ENCODE measurements around the gene APOBEC4. TPM values are rescaled to one million over a fixed set of nuclear protein-coding genes. Genes with fewer than 3 reads are reported as not detected.

Gene APOBEC4, protein sequence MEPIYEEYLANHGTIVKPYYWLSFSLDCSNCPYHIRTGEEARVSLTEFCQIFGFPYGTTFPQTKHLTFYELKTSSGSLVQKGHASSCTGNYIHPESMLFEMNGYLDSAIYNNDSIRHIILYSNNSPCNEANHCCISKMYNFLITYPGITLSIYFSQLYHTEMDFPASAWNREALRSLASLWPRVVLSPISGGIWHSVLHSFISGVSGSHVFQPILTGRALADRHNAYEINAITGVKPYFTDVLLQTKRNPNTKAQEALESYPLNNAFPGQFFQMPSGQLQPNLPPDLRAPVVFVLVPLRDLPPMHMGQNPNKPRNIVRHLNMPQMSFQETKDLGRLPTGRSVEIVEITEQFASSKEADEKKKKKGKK
- total RNA-seq (ENCODE audit: unreplicated experiment): not detected
- long read RNA-seq: 0 reads

DNA sequence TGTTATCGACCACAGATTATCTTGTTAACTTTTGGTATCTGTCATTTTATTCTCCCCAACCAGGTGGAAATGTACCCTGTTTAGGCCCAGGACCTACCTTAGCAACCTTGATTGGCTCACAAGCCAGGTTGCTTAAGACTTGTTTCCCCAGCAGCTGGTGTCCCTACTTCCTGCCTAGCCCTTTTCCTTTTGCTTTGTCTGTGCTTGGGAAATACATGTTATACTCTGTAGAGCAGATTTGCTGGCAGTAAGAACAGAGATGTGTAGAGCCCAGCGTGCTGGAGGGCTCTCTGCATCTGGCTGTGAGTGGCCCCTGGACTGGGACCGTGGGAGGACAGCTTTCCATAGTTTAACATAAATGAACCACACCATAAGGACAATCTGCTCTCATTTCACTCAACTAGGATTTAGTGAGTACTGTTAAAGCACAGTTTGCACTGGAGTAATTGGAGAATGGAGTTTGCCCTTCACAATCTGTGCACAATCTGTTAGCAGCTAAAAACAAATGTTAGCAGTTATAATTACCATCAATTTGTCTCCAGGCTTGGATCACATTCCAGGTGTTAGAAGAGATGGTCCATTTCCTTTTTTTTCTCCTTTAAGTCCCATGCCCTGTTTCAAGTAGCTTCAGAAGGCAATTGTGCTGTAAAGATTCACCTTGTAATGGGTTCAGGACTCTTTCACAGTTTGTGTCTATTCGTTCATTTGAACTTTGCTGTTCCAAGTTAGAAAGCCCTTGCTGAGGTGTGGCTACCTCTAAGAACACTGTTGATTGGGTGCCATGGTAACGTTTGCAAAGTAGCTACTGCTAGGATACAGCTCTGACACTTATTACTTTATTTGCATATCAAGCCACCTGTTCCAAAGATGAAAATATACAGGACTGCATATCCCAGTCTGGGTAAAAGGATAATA, at the start of gene APOBEC4:
TSS of gene APOBEC4 (minus strand) at position 770 of the 915 bp plus-strand sequence. CDS start 4,535 bp downstream, outside the sequence.
- Mint-ChIP-seq H3K36me3 (ENCODE audit: unreplicated experiment) (no peaks in the 10 kb centered on the region), H3K4me3 (ENCODE audit: unreplicated experiment) (peak within 1 kb of the TSS; percentile 14), H3K4me1 (ENCODE audit: low read depth, unreplicated experiment) (peaks cover 23% of the 10 kb centered on the region), H3K27ac (ENCODE audit: unreplicated experiment) (peak within 1 kb of the TSS; percentile 57), H3K9me3 (ENCODE audit: unreplicated experiment) (no peaks in the 10 kb centered on the region), H3K27me3 (ENCODE audit: unreplicated experiment) (peaks cover 2% of the 10 kb centered on the region)
- no peak for DNase-seq
- TF ChIP-seq, protein P1, sequence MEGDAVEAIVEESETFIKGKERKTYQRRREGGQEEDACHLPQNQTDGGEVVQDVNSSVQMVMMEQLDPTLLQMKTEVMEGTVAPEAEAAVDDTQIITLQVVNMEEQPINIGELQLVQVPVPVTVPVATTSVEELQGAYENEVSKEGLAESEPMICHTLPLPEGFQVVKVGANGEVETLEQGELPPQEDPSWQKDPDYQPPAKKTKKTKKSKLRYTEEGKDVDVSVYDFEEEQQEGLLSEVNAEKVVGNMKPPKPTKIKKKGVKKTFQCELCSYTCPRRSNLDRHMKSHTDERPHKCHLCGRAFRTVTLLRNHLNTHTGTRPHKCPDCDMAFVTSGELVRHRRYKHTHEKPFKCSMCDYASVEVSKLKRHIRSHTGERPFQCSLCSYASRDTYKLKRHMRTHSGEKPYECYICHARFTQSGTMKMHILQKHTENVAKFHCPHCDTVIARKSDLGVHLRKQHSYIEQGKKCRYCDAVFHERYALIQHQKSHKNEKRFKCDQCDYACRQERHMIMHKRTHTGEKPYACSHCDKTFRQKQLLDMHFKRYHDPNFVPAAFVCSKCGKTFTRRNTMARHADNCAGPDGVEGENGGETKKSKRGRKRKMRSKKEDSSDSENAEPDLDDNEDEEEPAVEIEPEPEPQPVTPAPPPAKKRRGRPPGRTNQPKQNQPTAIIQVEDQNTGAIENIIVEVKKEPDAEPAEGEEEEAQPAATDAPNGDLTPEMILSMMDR (IDR thresholded peaks at IDR 0.05; ENCODE audit: partially characterized antibody, unreplicated experiment): no peak

DNA sequence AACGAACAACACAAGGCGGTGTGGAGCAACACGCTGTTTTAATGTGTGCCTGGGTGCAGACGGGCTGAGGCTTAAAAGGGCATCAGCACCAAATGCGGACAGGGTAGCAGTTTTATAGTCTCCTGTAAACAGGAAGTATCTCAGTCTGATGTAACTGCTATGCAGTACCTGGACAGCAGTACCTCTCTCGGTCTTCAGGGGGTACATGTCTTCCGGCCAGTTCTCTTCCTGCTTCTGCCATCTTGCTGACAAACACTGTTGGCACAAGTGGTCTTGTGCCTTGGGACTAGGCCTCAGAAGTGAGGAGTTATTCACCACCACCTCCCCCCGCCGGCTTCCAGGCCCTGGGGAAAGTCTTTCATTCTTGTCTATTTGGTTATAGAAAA, 49.7 kb upstream of the APOBEC4 start:
- Mint-ChIP-seq H3K27me3 (ENCODE audit: unreplicated experiment) (peaks cover 2% of the 10 kb centered on the region), H3K36me3 (ENCODE audit: unreplicated experiment) (no peaks in the 10 kb centered on the region), H3K9me3 (ENCODE audit: unreplicated experiment) (peaks cover 2% of the 10 kb centered on the region), H3K27ac (ENCODE audit: unreplicated experiment) (no peak overlapping the region), H3K4me1 (ENCODE audit: low read depth, unreplicated experiment) (no peaks in the 10 kb centered on the region), H3K4me3 (ENCODE audit: unreplicated experiment) (no peak overlapping the region)
- no peak for DNase-seq
- TF ChIP-seq, protein P1 (IDR thresholded peaks at IDR 0.05; ENCODE audit: partially characterized antibody, unreplicated experiment): no peak

DNA sequence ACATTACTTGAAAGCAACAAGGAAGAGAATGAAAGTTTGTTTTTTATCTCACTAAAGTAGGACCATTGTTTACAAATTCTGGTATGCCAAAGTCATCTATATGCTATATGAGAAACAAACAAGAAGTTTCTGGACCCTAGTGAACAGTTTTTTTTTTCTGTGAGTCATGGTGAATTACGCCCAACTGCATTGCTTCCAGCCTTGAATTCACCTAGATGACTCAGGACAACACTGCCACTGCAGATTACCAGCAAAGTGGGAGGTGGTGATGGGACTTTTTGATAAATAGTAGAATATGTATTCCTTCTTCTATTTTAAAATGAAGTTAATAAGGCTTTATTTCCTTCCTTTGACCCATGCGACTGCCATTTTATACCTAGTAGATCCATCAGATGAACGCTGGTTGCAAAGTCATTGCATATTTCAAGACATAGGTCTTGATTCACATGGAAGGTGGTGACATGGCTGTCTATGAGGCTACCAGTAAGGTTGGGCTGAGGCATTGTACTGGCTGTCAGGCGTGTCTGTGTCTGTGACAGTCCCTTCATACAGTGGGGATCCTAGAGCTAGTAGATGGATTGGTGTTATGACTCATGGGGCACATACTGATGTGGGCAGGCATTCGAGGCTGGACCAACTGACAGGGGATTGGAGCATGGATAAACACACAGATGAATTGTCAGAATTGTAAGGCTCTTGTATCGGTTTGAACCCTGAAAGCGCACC, 49.1 kb upstream of the APOBEC4 start:
- Mint-ChIP-seq H3K27ac (ENCODE audit: unreplicated experiment) (no peak overlapping the region), H3K36me3 (ENCODE audit: unreplicated experiment) (no peaks in the 10 kb centered on the region), H3K9me3 (ENCODE audit: unreplicated experiment) (peaks cover 2% of the 10 kb centered on the region), H3K4me3 (ENCODE audit: unreplicated experiment) (no peak overlapping the region), H3K4me1 (ENCODE audit: low read depth, unreplicated experiment) (no peaks in the 10 kb centered on the region), H3K27me3 (ENCODE audit: unreplicated experiment) (peaks cover 2% of the 10 kb centered on the region)
- TF ChIP-seq, protein P1 (IDR thresholded peaks at IDR 0.05; ENCODE audit: partially characterized antibody, unreplicated experiment): no peak
- no peak for DNase-seq

DNA sequence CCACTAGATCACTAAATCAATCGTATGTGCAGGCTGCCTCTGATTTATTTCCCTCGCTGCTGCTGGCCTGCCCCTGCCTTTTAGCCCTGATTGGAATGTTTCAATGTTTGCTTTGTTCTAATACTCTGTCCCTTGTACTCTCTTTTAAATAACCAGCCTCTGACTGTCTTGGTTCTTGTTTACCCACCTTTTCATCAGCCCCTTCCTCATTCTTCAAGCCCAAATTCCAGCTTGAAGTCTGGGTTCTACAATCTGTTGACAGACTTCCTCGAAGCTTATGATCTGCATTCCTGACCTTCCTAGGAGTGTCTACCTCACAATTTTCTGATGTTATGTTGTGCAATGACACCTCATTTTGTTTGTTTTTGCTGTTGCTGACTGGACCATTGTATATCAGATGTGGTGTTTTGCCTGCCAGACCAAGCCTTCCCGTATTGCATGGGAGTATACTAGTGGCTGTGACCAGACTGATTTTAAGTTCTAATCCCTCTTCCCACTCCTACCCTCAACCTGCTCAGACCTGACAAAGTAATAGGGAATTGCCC, 46.6 kb upstream of the APOBEC4 start:
- Mint-ChIP-seq H3K27ac (ENCODE audit: unreplicated experiment) (no peak overlapping the region), H3K27me3 (ENCODE audit: unreplicated experiment) (peaks cover 2% of the 10 kb centered on the region), H3K36me3 (ENCODE audit: unreplicated experiment) (no peaks in the 10 kb centered on the region), H3K4me1 (ENCODE audit: low read depth, unreplicated experiment) (no peaks in the 10 kb centered on the region), H3K4me3 (ENCODE audit: unreplicated experiment) (no peak overlapping the region), H3K9me3 (ENCODE audit: unreplicated experiment) (peaks cover 2% of the 10 kb centered on the region)
- TF ChIP-seq, protein P1 (IDR thresholded peaks at IDR 0.05; ENCODE audit: partially characterized antibody, unreplicated experiment): no peak
- no peak for DNase-seq
